WI38 (cell line): ENCODE data around the gene SPAG6.

Experiments used
- H3K4me3 ChIP-seq: 2 replicates; pipeline ENCODE4 v1.5.1; 2011; ENCODE audit warnings: low read depth, mild to moderate bottlenecking, control low read depth, low read length
- CTCF ChIP-seq: IDR thresholded peaks from 2 replicates; pipeline ENCODE4 v1.5.1; 2012; ENCODE audit warnings: low read depth, mild to moderate bottlenecking, control low read depth, low read length

SPAG6 gene

GRCh38 chr10:22332116-22332692 lies 13.1 kb upstream of the SPAG6 start:
- no peak for TF ChIP-seq CTCF
- no peak overlapping the region for H3K4me3 ChIP-seq

GRCh38 chr10:22333167-22333974 lies 11.9 kb upstream of the SPAG6 start:
- TF ChIP-seq CTCF: no peak
- H3K4me3 ChIP-seq: no peak overlapping the region

GRCh38 chr10:22333975-22334282 lies 11.4 kb upstream of the SPAG6 start:
- TF ChIP-seq CTCF: no peak
- no peak overlapping the region for H3K4me3 ChIP-seq

GRCh38 chr10:22334414-22335172 lies 10.7 kb upstream of the SPAG6 start:
- no peak overlapping the region for H3K4me3 ChIP-seq
- no peak for TF ChIP-seq CTCF

- no peak for TF ChIP-seq CTCF
- H3K4me3 ChIP-seq: peak overlapping the region; percentile 46
Observed at GRCh38 chr10:22335173-22335933, 9.9 kb upstream of the SPAG6 start.

- no peak overlapping the region for H3K4me3 ChIP-seq
- no peak for TF ChIP-seq CTCF
Observed at GRCh38 chr10:22338185-22338900, 7.0 kb upstream of the SPAG6 start.
